HepG2 (cell line): ENCODE measurements around the gene CNBD2. TPM values are rescaled to one million over a fixed set of nuclear protein-coding genes. Genes with fewer than 3 reads are reported as not detected.
"Not testable (repeated sequence)": the region's sequence is repeated elsewhere in the genome, so short reads cannot be mapped to it uniquely, and the experiment has no call there.

ENCODE experiments used
- ATAC-seq: fragments of 200-7000 bp; cut with Tn5 transposase; 3 replicates; pipeline ENCODE4 v1.9.1; 2020; ENCODE audit warnings: mild to moderate bottlenecking, moderate library complexity
- BruUV-seq: library from RNA; stranded (reverse); fragments of 400-500 nt; replicated peaks from 2 replicates; lab custom pipeline; 2021; lab: Mats Ljungman, UMichigan
- CTCF ChIA-PET: fragments of 300-600 bp; formaldehyde crosslinking; extraction: SDS; loops from one replicate; lab custom pipeline; 2021; ENCODE audit warnings: low total read pairs, inconsistent platforms, low intra/inter-chr PET ratio; lab: Yijun Ruan, JAX
- POLR2A ChIA-PET: fragments of 350-600 bp; sonication (Branson Sonifier 250); formaldehyde crosslinking; loops from one replicate; lab custom pipeline; 2020; ENCODE audit warnings: antibody characterized with exemption, inconsistent platforms; lab: Yijun Ruan, JAX
- DNase-seq: peaks from one replicate; pipeline ENCODE4 v3.0.0-alpha.2; 2015; ENCODE audit warnings: low spot score
- FAIRE-seq: peaks from 3 replicates; lab custom pipeline; 2011; peaks lifted over from hg19 to GRCh38; lab: Jason Lieb, UNC
- H2AFZ ChIP-seq: one replicate; pipeline ENCODE4 v1.6.1; 2011; ENCODE audit warnings: low read length, inconsistent platforms
- H3K27ac ChIP-seq: fragments of 300-600 bp; 3 replicates; pipeline ENCODE4 v1.8.0; 2011; ENCODE audit warnings: mixed run types, mild to moderate bottlenecking, mixed read lengths, low read length, inconsistent platforms; ENCODE audit not compliant: insufficient read depth; ENCODE audit errors: extremely low read length
- H3K27me3 ChIP-seq, 2 experiments: fragments of 200-600 bp in 1 of 2; 2 replicates in 1 of 2; 3 replicates in 1 of 2; pipeline versions ENCODE4 v1.6.0 to v1.8.0; 2011; ENCODE audit warnings: low read length in 2 of 2, mild to moderate bottlenecking in 2 of 2, moderate library complexity in 2 of 2, inconsistent platforms in 1 of 2; ENCODE audit not compliant: insufficient read depth in 2 of 2, control insufficient read depth in 1 of 2
- H3K36me3 ChIP-seq, 2 experiments: fragments of 200-600 bp in 1 of 2; replicated peaks in 1 of 2; 2 replicates in 1 of 2; 3 replicates in 1 of 2; pipeline versions ENCODE4 v1.5.1 to v1.8.0; 2011; ENCODE audit warnings: low read length in 2 of 2, inconsistent platforms in 1 of 2; ENCODE audit not compliant: insufficient read depth in 2 of 2, control insufficient read depth in 1 of 2
- H3K4me1 ChIP-seq: 2 replicates; pipeline ENCODE4 v1.5.1; 2012; ENCODE audit warnings: low read length, inconsistent platforms; ENCODE audit not compliant: insufficient read depth
- H3K4me2 ChIP-seq: 2 replicates; pipeline ENCODE4 v1.6.0; 2011; ENCODE audit warnings: low read depth, low read length, inconsistent platforms
- H3K4me3 ChIP-seq, 3 experiments: fragments of 200-600 bp in 1 of 3; sonication (generic), shearing (Covaris generic) in 1 of 3; replicated peaks in 1 of 3; 2 replicates each; pipeline ENCODE4 v1.5.1; 2011 to 2016; ENCODE audit warnings: low read length in 3 of 3, inconsistent platforms in 2 of 3, low read depth in 2 of 3, mild to moderate bottlenecking in 2 of 3, control low read depth in 1 of 3, mixed read lengths in 1 of 3; ENCODE audit not compliant: insufficient read depth in 1 of 3
- H3K79me2 ChIP-seq: one replicate; pipeline ENCODE4 v1.6.1; 2011; ENCODE audit warnings: low read length, inconsistent platforms; ENCODE audit not compliant: insufficient read depth
- H3K9ac ChIP-seq: 2 replicates; pipeline ENCODE4 v1.6.0; 2011; ENCODE audit warnings: mild to moderate bottlenecking, low read depth, low read length, inconsistent platforms; ENCODE audit not compliant: insufficient read depth
- H3K9me3 ChIP-seq: 2 replicates; pipeline ENCODE4 v1.5.1; 2012; ENCODE audit warnings: mild to moderate bottlenecking, low read length
- H4K20me1 ChIP-seq: 2 replicates; pipeline ENCODE4 v1.6.0; 2011; ENCODE audit warnings: inconsistent platforms, mild to moderate bottlenecking, low read length, moderate library complexity; ENCODE audit not compliant: insufficient read depth
- ARNT ChIP-seq: fragments of 450-650 bp; IDR thresholded peaks from 2 replicates; pipeline ENCODE4 v1.6.1; 2017
- ARNT2 ChIP-seq: sonication (generic); formaldehyde crosslinking; IDR thresholded peaks from 2 replicates; pipeline ENCODE4 v1.8.0; 2022; ENCODE audit warnings: mild to moderate bottlenecking, low read depth, missing genetic modification reagents, moderate library complexity
- CC2D1A ChIP-seq: sonication (generic); formaldehyde crosslinking; IDR thresholded peaks from 2 replicates; pipeline ENCODE4 v1.8.1; 2023; ENCODE audit warnings: mild to moderate bottlenecking, missing genetic modification reagents
- DDIT3 ChIP-seq: sonication (generic); formaldehyde crosslinking; IDR thresholded peaks from 2 replicates; pipeline ENCODE4 v1.4.0; 2020; ENCODE audit warnings: mild to moderate bottlenecking, missing genetic modification reagents
- KDM1A ChIP-seq: IDR thresholded peaks from 2 replicates; pipeline ENCODE4 v1.6.1; 2016; ENCODE audit warnings: missing compliant biosample characterization
- MIER2 ChIP-seq: IDR thresholded peaks from 2 replicates; pipeline ENCODE4 v1.6.1; 2016; ENCODE audit warnings: missing biosample characterization, missing genetic modification reagents
- NR1H2 ChIP-seq: sonication (generic); formaldehyde crosslinking; IDR thresholded peaks from 2 replicates; pipeline ENCODE4 v1.8.1; 2022; ENCODE audit warnings: low read depth, missing genetic modification reagents, borderline replicate concordance
- RARG ChIP-seq: sonication (generic); formaldehyde crosslinking; IDR thresholded peaks from 2 replicates; pipeline ENCODE4 v1.4.0; 2020; ENCODE audit warnings: low read depth, mild to moderate bottlenecking, missing genetic modification reagents
- TBX2 ChIP-seq: sonication (generic); formaldehyde crosslinking; IDR thresholded peaks from 2 replicates; pipeline ENCODE4 v1.5.0; 2020; ENCODE audit warnings: missing genetic modification reagents, mild to moderate bottlenecking, borderline replicate concordance
- TCF7 ChIP-seq: sonication (generic); IDR thresholded peaks from 2 replicates; pipeline ENCODE4 v1.6.1; 2016; ENCODE audit warnings: antibody characterized with exemption, low read depth
- ZNF207 ChIP-seq: fragments of 450-650 bp; IDR thresholded peaks from 2 replicates; pipeline ENCODE4 v1.6.1; 2016; ENCODE audit warnings: antibody characterized with exemption, borderline replicate concordance
- ZNF431 ChIP-seq: sonication (generic); formaldehyde crosslinking; IDR thresholded peaks from 2 replicates; pipeline ENCODE4 v1.9.0; 2022; ENCODE audit warnings: missing genetic modification reagents, low read depth, mild to moderate bottlenecking, borderline replicate concordance
- ZNF546 ChIP-seq: sonication (generic); formaldehyde crosslinking; conservative IDR thresholded peaks from 2 replicates; pipeline ENCODE4 v1.8.1; 2023; ENCODE audit warnings: mild to moderate bottlenecking, missing genetic modification reagents
- ZNF816 ChIP-seq: sonication (generic); formaldehyde crosslinking; IDR thresholded peaks from 2 replicates; pipeline ENCODE4 v1.8.0; 2022; ENCODE audit warnings: missing genetic modification reagents, mild to moderate bottlenecking, borderline replicate concordance
- WGBS: methylation state at CpG from one replicate; pipeline ENCODE4 v1.1.6; 2017; ENCODE audit warnings: low lambda C conversion rate; 5-methylcytosine and 5-hydroxymethylcytosine counted together
- in situ Hi-C: cut with HindIII; loops from 2 replicates; pipeline ENCODE4 v1.10.0; 2017; ENCODE audit warnings: low pct_unique_long_range_greater_than_20kb; ENCODE audit not compliant: extremely low pct_ligation_motif_present
- intact Hi-C: fragments of 100-400 bp; cut with micrococcal nuclease; formaldehyde crosslinking; loops from one replicate; pipeline ENCODE4 v1.10.0; 2022; ENCODE audit not compliant: unreplicated experiment
- polyA plus RNA-seq, 8 experiments: library from polyadenylated mRNA; depleted of rRNA in 3 of 8; stranded (reverse) in 7 of 8; unstranded in 1 of 8; fragments of >200 nt; fragmentation: Illumina TruSeq in 4 of 8; extraction: Trizol in 4 of 8; gene quantifications; 2 replicates each; pipeline versions ENCODE4 v1.2.1 to v1.2.3, GENCODE V29; 2011 to 2016; ENCODE audit warnings: low read depth in 4 of 8, missing spikeins in 1 of 8, mixed read lengths in 1 of 8; ENCODE audit not compliant: insufficient read depth in 1 of 8
- total RNA-seq, 5 experiments: library from RNA; depleted of rRNA; stranded (reverse); fragments of >200 nt; fragmentation: Illumina TruSeq; extraction: Trizol; gene quantifications; 2 replicates each; pipeline ENCODE4 v1.2.3, GENCODE V29; 2016; ENCODE audit warnings: low read depth in 1 of 5
- TF ChIP-seq, protein P1 (sequence below): sonication (generic); formaldehyde crosslinking; IDR thresholded peaks from 2 replicates; pipeline ENCODE4 v1.8.1; 2023; ENCODE audit warnings: missing genetic modification reagents, inconsistent platforms, borderline replicate concordance
- TF ChIP-seq, protein P2 (sequence below): fragments of 450-650 bp; IDR thresholded peaks from 2 replicates; pipeline ENCODE4 v1.6.1; 2016
- TF ChIP-seq, protein P3 (sequence below): sonication (generic); formaldehyde crosslinking; IDR thresholded peaks from 2 replicates; pipeline ENCODE4 v1.5.0; 2020; ENCODE audit warnings: mild to moderate bottlenecking, low read depth, missing genetic modification reagents, borderline replicate concordance

The CNBD2 gene
- total and polyA plus RNA-seq, 2 of the 13 experiments (the other 11 are each of a cell fraction or from before 2014, with no cell fraction given), result 12.4 to 22.8 TPM

DNA sequence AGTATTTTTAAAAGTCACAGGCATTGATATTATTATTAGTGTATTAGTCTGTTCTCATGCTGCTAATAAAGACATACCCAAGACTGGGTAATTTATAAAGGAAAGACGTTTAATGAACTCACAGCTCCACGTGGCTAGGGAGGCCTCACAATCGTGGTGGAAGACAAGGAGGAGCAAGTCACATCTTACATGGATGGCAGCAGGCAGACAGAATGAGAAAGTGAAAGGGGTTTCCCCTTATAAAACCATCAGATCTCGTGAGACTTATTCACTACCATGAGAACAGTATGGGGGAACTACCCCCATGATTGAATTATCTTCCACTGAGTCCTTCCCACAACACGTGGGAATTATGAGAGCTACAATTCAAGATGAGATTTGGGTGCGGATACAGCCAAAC is 9.1 kb upstream of the CNBD2 start:
- peak; percentile 95 for TF ChIP-seq ZNF431 (CRISPR knock-in tag)
- DNase-seq, H4K20me1 ChIP-seq, H3K36me3 ChIP-seq, FAIRE-seq, H3K4me3 ChIP-seq, intact Hi-C loops, H3K4me2 ChIP-seq, H3K79me2 ChIP-seq, CTCF ChIA-PET, H3K27me3 ChIP-seq, H3K27ac ChIP-seq, H3K9ac ChIP-seq, ATAC-seq, POLR2A ChIA-PET, H2AFZ ChIP-seq, BruUV-seq, H3K9me3 ChIP-seq, in situ Hi-C loops: not testable (repeated sequence)
- 31% methylated on average over 6 of the region's 6 CpGs for WGBS
- peaks cover 10% of the 10 kb centered on the region for H3K4me1 ChIP-seq

- in situ Hi-C loops, result no loop called here
- Histone ChIP-seq H3K27ac (no peak overlapping the region), H2AFZ (no peak overlapping the region), H4K20me1 (no peaks in the 10 kb centered on the region), H3K4me1 (no peaks in the 10 kb centered on the region), H3K79me2 (no peaks in the 10 kb centered on the region), H3K4me3 (no peak overlapping the region), H3K36me3 (no peaks in the 10 kb centered on the region), H3K9ac (no peak overlapping the region), H3K4me2 (no peak overlapping the region), H3K9me3 (no peaks in the 10 kb centered on the region), H3K27me3 (no peaks in the 10 kb centered on the region; a peak in 1 of 5 replicates)
- WGBS, result 53% methylated on average over 4 of the region's 4 CpGs
- no peak for ATAC-seq
- ChIA-PET POLR2A (interaction anchor here (3.5 kb wide), 1 partner anchor 10 kb away, joined by 14 read pairs; the partner anchor contains the start of gene SCAND1), CTCF (no interaction called here)
- intact Hi-C loops, result no loop called here
- no TSS peak for BruUV-seq
- TF ChIP-seq NR1H2 (CRISPR knock-in tag) (no peak), DDIT3 (CRISPR knock-in tag) (no peak), ZNF207 (no peak), TCF7 (no peak), MIER2 (no peak), ARNT2 (CRISPR knock-in tag) (no peak), RARG (CRISPR knock-in tag) (no peak), ZNF546 (CRISPR knock-in tag) (no peak), KDM1A (CRISPR knock-in tag) (no peak), CC2D1A (CRISPR knock-in tag) (no peak), ZNF816 (no peak), ARNT (no peak), TBX2 (no peak)
- TF ChIP-seq, protein P1, sequence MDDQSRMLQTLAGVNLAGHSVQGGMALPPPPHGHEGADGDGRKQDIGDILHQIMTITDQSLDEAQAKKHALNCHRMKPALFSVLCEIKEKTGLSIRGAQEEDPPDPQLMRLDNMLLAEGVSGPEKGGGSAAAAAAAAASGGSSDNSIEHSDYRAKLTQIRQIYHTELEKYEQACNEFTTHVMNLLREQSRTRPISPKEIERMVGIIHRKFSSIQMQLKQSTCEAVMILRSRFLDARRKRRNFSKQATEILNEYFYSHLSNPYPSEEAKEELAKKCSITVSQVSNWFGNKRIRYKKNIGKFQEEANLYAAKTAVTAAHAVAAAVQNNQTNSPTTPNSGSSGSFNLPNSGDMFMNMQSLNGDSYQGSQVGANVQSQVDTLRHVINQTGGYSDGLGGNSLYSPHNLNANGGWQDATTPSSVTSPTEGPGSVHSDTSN (CRISPR knock-in tag), result no peak
- TF ChIP-seq, protein P2, sequence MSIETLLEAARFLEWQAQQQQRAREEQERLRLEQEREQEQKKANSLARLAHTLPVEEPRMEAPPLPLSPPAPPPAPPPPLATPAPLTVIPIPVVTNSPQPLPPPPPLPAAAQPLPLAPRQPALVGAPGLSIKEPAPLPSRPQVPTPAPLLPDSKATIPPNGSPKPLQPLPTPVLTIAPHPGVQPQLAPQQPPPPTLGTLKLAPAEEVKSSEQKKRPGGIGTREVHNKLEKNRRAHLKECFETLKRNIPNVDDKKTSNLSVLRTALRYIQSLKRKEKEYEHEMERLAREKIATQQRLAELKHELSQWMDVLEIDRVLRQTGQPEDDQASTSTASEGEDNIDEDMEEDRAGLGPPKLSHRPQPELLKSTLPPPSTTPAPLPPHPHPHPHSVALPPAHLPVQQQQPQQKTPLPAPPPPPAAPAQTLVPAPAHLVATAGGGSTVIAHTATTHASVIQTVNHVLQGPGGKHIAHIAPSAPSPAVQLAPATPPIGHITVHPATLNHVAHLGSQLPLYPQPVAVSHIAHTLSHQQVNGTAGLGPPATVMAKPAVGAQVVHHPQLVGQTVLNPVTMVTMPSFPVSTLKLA, result no peak
- TF ChIP-seq, protein P3, sequence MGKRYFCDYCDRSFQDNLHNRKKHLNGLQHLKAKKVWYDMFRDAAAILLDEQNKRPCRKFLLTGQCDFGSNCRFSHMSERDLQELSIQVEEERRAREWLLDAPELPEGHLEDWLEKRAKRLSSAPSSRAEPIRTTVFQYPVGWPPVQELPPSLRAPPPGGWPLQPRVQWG, result no peak
- no peak for DNase-seq
- no peak for FAIRE-seq
Measured at GRCh38 chr20:35963878-35964277, 4.5 kb upstream of the CNBD2 start.
